ENCODE results near the gene LDLRAD4.

The LDLRAD4 gene

GRCh38 chr18:13319629-13320028, 101.1 kb downstream of the LDLRAD4 start:
- no peaks in the 10 kb centered on the region; the same call in 1 of the 2 replicates for H3K9me3 ChIP-seq (ENCODE audit: low read depth, low read length)
- TF ChIP-seq EZH2 (IDR thresholded peaks at IDR 0.05) (no peak), POLR2AphosphoS5 (IDR thresholded peaks at IDR 0.05; ENCODE audit: borderline replicate concordance, low read depth, low read length) (no peak), FOXP2 (optimal IDR thresholded peaks at IDR 0.05; ENCODE audit: control extremely low read depth, extremely low read length, insufficient read depth) (no peak)
- H3K36me3 ChIP-seq (ENCODE audit: insufficient read depth, low read length), result no peaks in the 10 kb centered on the region
- no peak overlapping the region for H3K9ac ChIP-seq (ENCODE audit: insufficient read length)
- no peak overlapping the region for H3K27ac ChIP-seq
- H3K4me3 ChIP-seq, result no peak overlapping the region
- DNase-seq (ENCODE audit: low read depth, low spot score), result no peak

- H3K9me3 ChIP-seq (ENCODE audit: low read depth, low read length), result no peaks in the 10 kb centered on the region; the same call in 1 of the 2 replicates
- H3K9ac ChIP-seq (ENCODE audit: insufficient read length), result no peak overlapping the region
- DNase-seq (ENCODE audit: low read depth, low spot score), result no peak
- no peak for TF ChIP-seq EZH2 (IDR thresholded peaks at IDR 0.05)
- TF ChIP-seq FOXP2 (optimal IDR thresholded peaks at IDR 0.05; ENCODE audit: control extremely low read depth, extremely low read length, insufficient read depth), result no peak
- no peak for TF ChIP-seq POLR2AphosphoS5 (IDR thresholded peaks at IDR 0.05; ENCODE audit: borderline replicate concordance, low read depth, low read length)
- H3K27ac ChIP-seq, result no peak overlapping the region
- no peak overlapping the region for H3K4me3 ChIP-seq
- H3K36me3 ChIP-seq (ENCODE audit: insufficient read depth, low read length), result no peaks in the 10 kb centered on the region
Observed at GRCh38 chr18:13320096-13320495, 101.5 kb downstream of the LDLRAD4 start.

DNA sequence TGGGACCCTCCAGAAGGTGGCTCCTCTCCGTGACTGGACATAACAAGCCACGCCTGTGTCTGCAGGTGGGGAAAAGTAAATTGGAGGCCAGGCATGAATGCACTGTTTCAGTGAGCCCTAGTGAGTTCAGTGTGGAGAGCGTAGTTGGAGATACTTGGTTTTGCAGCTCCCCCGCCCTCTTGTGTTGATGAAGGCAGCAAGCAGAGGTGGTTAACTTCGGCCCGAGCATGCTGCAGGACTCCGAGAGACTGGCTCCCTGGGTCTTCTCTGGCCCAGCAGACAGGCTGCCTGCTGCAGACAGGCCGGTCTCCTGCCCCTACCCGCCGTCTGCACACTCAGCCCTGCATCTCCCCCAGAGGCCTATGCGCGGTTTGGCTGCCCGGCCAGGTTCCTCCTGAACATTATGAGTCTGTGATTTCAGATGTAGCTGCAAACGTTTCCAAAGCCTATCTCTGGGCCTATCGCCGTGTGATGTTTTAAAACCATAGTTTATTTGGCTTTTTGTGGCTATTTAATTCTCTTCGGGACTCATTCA, 102.4 kb downstream of the LDLRAD4 start:
- no peak for TF ChIP-seq POLR2AphosphoS5 (IDR thresholded peaks at IDR 0.05; ENCODE audit: borderline replicate concordance, low read depth, low read length)
- no peak for TF ChIP-seq EZH2 (IDR thresholded peaks at IDR 0.05)
- TF ChIP-seq FOXP2 (optimal IDR thresholded peaks at IDR 0.05; ENCODE audit: control extremely low read depth, extremely low read length, insufficient read depth), result no peak
- Histone ChIP-seq H3K27ac (no peak overlapping the region), H3K9me3 (ENCODE audit: low read depth, low read length) (no peaks in the 10 kb centered on the region; the same call in 1 of the 2 replicates), H3K4me3 (no peak overlapping the region), H3K36me3 (ENCODE audit: insufficient read depth, low read length) (no peaks in the 10 kb centered on the region), H3K9ac (ENCODE audit: insufficient read length) (no peak overlapping the region)
- DNase-seq (ENCODE audit: low read depth, low spot score), result no peak

GRCh38 chr18:13321923-13322322, 103.4 kb downstream of the LDLRAD4 start:
- TF ChIP-seq POLR2AphosphoS5 (IDR thresholded peaks at IDR 0.05; ENCODE audit: borderline replicate concordance, low read depth, low read length) (no peak), EZH2 (IDR thresholded peaks at IDR 0.05) (no peak), FOXP2 (optimal IDR thresholded peaks at IDR 0.05; ENCODE audit: control extremely low read depth, extremely low read length, insufficient read depth) (no peak)
- DNase-seq (ENCODE audit: low read depth, low spot score), result no peak

DNA sequence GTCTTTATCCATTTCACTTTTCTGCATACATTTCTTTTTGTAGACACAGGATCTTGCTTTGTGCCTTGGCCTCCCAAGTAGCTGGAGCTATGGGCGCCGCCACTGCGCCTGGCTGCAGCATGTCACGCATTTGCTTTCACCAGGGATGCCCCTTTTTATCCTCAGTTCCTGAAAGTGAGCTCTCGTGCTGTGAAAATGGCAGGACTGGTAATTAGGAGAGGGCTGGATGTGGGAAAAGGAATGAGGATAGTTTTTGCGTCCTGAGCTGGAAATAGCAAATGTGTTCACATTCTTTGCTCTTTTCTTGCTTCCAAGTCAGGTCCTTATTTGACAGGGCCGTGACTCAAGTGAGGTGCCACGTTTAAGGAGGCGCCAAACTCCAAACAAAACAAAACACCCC, 104.6 kb downstream of the LDLRAD4 start:
- no peak for DNase-seq (ENCODE audit: low read depth, low spot score)
- Histone ChIP-seq H3K4me3 (no peak overlapping the region), H3K27ac (no peak overlapping the region), H3K36me3 (ENCODE audit: insufficient read depth, low read length) (no peaks in the 10 kb centered on the region), H3K9me3 (ENCODE audit: low read depth, low read length) (no peaks in the 10 kb centered on the region), H3K9ac (ENCODE audit: insufficient read length) (no peak overlapping the region)
- TF ChIP-seq EZH2 (IDR thresholded peaks at IDR 0.05) (no peak), POLR2AphosphoS5 (IDR thresholded peaks at IDR 0.05; ENCODE audit: borderline replicate concordance, low read depth, low read length) (no peak), FOXP2 (optimal IDR thresholded peaks at IDR 0.05; ENCODE audit: control extremely low read depth, extremely low read length, insufficient read depth) (no peak)

More at GRCh38 chr18:13321923-13322322, 103.4 kb downstream of the LDLRAD4 start:
- Histone ChIP-seq H3K36me3 (ENCODE audit: insufficient read depth, low read length) (no peaks in the 10 kb centered on the region), H3K9me3 (ENCODE audit: low read depth, low read length) (no peaks in the 10 kb centered on the region), H3K9ac (ENCODE audit: insufficient read length) (no peak overlapping the region), H3K27ac (no peak overlapping the region), H3K4me3 (no peak overlapping the region)

GRCh38 chr18:13324880-13325279, 106.3 kb downstream of the LDLRAD4 start:
- no peak for DNase-seq (ENCODE audit: low read depth, low spot score)
- no peak for TF ChIP-seq EZH2 (IDR thresholded peaks at IDR 0.05)
- no peak for TF ChIP-seq FOXP2 (optimal IDR thresholded peaks at IDR 0.05; ENCODE audit: control extremely low read depth, extremely low read length, insufficient read depth)
- no peak for TF ChIP-seq POLR2AphosphoS5 (IDR thresholded peaks at IDR 0.05; ENCODE audit: borderline replicate concordance, low read depth, low read length)
- no peak overlapping the region for H3K27ac ChIP-seq

GRCh38 chr18:13328213-13328612, 109.7 kb downstream of the LDLRAD4 start:
- DNase-seq (ENCODE audit: low read depth, low spot score), result peak; percentile 37
- Histone ChIP-seq H3K36me3 (ENCODE audit: insufficient read depth, low read length) (no peaks in the 10 kb centered on the region), H3K27ac (no peak overlapping the region), H3K4me3 (no peak overlapping the region), H3K9ac (ENCODE audit: insufficient read length) (no peak overlapping the region), H3K9me3 (ENCODE audit: low read depth, low read length) (0 out of 2 replicates have a peak, but pooled peaks cover 4% of the 10 kb centered on the region)
- TF ChIP-seq FOXP2 (optimal IDR thresholded peaks at IDR 0.05; ENCODE audit: control extremely low read depth, extremely low read length, insufficient read depth), result no peak
- no peak for TF ChIP-seq EZH2 (IDR thresholded peaks at IDR 0.05)
- no peak for TF ChIP-seq POLR2AphosphoS5 (IDR thresholded peaks at IDR 0.05; ENCODE audit: borderline replicate concordance, low read depth, low read length)

More at GRCh38 chr18:13324880-13325279, 106.3 kb downstream of the LDLRAD4 start:
- H3K4me3 ChIP-seq, result no peak overlapping the region
- no peak overlapping the region for H3K9ac ChIP-seq (ENCODE audit: insufficient read length)
- no peaks in the 10 kb centered on the region for H3K9me3 ChIP-seq (ENCODE audit: low read depth, low read length)
- H3K36me3 ChIP-seq (ENCODE audit: insufficient read depth, low read length), result no peaks in the 10 kb centered on the region

DNA sequence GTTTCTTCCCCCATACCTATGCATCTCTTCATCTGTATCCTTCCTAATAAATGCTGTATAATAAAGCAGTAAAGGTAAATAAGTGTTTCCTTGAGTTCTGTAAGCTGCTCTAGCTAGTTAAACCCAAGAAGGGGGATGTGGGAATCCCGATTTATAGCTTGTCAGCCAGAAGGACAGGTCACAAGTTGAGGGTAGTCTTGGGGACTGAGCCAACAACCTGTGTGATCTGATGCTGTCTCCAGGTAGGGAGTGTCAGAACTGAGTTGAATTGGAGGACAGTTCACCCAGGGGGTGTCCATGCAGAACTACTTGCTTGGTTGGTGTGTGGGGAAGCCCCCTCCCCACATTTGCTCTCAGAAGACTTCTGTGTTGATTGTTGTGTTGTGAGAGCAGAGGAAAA, 112.4 kb downstream of the LDLRAD4 start:
- no peak for DNase-seq (ENCODE audit: low read depth, low spot score)
- Histone ChIP-seq H3K27ac (no peak overlapping the region), H3K9ac (ENCODE audit: insufficient read length) (no peak overlapping the region), H3K36me3 (ENCODE audit: insufficient read depth, low read length) (no peaks in the 10 kb centered on the region), H3K4me3 (no peak overlapping the region), H3K9me3 (ENCODE audit: low read depth, low read length) (0 out of 2 replicates have a peak, but pooled peaks cover 4% of the 10 kb centered on the region)
- TF ChIP-seq EZH2 (IDR thresholded peaks at IDR 0.05), result no peak
- no peak for TF ChIP-seq POLR2AphosphoS5 (IDR thresholded peaks at IDR 0.05; ENCODE audit: borderline replicate concordance, low read depth, low read length)
- TF ChIP-seq FOXP2 (optimal IDR thresholded peaks at IDR 0.05; ENCODE audit: control extremely low read depth, extremely low read length, insufficient read depth), result no peak

DNA sequence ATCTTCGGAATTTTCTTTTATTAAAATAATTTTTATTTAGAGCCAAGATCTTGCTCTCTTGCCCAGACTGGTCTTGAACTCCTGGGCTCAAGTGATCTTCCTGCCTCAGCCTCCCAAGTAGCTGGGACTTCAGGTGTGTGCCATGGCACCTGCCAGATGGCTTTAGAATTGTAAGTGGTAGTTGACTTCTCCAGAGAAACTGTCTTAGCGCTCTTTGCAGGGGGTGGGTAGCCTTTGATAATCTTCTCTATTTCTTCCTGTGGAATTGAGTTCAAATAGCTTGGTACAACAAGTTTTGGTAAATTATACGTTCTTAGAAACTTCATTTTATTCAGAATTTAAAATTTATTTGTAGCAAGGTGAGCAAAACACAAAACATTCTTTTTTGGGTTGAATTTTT, 113.3 kb downstream of the LDLRAD4 start:
- Histone ChIP-seq H3K4me3 (no peak overlapping the region), H3K27ac (no peak overlapping the region), H3K36me3 (ENCODE audit: insufficient read depth, low read length) (no peaks in the 10 kb centered on the region), H3K9me3 (ENCODE audit: low read depth, low read length) (0 out of 2 replicates have a peak, but pooled peaks cover 4% of the 10 kb centered on the region), H3K9ac (ENCODE audit: insufficient read length) (no peak overlapping the region)
- TF ChIP-seq POLR2AphosphoS5 (IDR thresholded peaks at IDR 0.05; ENCODE audit: borderline replicate concordance, low read depth, low read length) (no peak), FOXP2 (optimal IDR thresholded peaks at IDR 0.05; ENCODE audit: control extremely low read depth, extremely low read length, insufficient read depth) (no peak)
- DNase-seq (ENCODE audit: low read depth, low spot score), result no peak

Measured in SK-N-MC (cell line).